GM12878 (cell line): Measurements from ENCODE around the gene MFSD6. TPM values are rescaled to one million over a fixed set of nuclear protein-coding genes. Genes with fewer than 3 reads are reported as not detected.

ENCODE experiments used
- ATAC-seq: fragments of 200-7000 bp; cut with Tn5 transposase; 3 replicates; pipeline ENCODE4 v1.9.1; 2020; ENCODE audit warnings: mild to moderate bottlenecking, moderate library complexity
- BruUV-seq: library from RNA; stranded (reverse); fragments of 400-500 nt; replicated peaks from 2 replicates; lab custom pipeline; 2021; lab: Mats Ljungman, UMichigan
- CTCF ChIA-PET: fragments of 300-600 bp; sonication (Branson Sonifier 250); formaldehyde crosslinking; extraction: SDS; loops from one replicate; lab custom pipeline; 2021; ENCODE audit warnings: inconsistent platforms; lab: Yijun Ruan, JAX
- POLR2A ChIA-PET: fragments of 350-600 bp; formaldehyde crosslinking; extraction: SDS; loops from one replicate; lab custom pipeline; 2021; ENCODE audit warnings: inconsistent platforms; lab: Charles Lee
- RAD21 ChIA-PET: fragments of 300-600 bp; sonication (Branson Sonifier 250); formaldehyde crosslinking; loops from one replicate; lab custom pipeline; 2023; ENCODE audit warnings: antibody characterized with exemption; ENCODE audit not compliant: unreplicated experiment; lab: Charles Lee
- SMC1A ChIA-PET: fragments of 300-600 bp; sonication (Branson Sonifier 250); formaldehyde crosslinking; loops from one replicate; lab custom pipeline; 2023; ENCODE audit not compliant: unreplicated experiment, uncharacterized antibody; lab: Charles Lee
- DNase-seq: peaks from one replicate; pipeline ENCODE4 v3.0.0-alpha.2; 2011; ENCODE audit warnings: low read depth, low spot score
- FAIRE-seq: peaks from 3 replicates; lab custom pipeline; 2011; peaks lifted over from hg19 to GRCh38; lab: Jason Lieb, UNC
- H2AFZ ChIP-seq: 2 replicates; pipeline ENCODE4 v1.6.0; 2011; ENCODE audit warnings: low read depth, low read length, control low read depth; ENCODE audit not compliant: control insufficient read depth
- H3K27ac ChIP-seq: 2 replicates; pipeline ENCODE4 v1.5.1; 2011; ENCODE audit warnings: control low read depth; ENCODE audit not compliant: control insufficient read depth, insufficient read depth
- H3K27me3 ChIP-seq, 2 experiments: replicated peaks in 1 of 2; 2 replicates each; pipeline versions ENCODE4 v1.6.0 to v1.6.1; 2011; ENCODE audit warnings: low read length in 1 of 2; ENCODE audit not compliant: control insufficient read depth in 2 of 2, insufficient read depth in 2 of 2
- H3K36me3 ChIP-seq, 2 experiments: 2 replicates each; pipeline ENCODE4 v1.5.1; 2011; ENCODE audit warnings: low read length in 1 of 2; ENCODE audit not compliant: control insufficient read depth in 2 of 2, insufficient read depth in 2 of 2
- H3K4me1 ChIP-seq: 2 replicates; pipeline ENCODE4 v1.6.1; 2011; ENCODE audit warnings: mild to moderate bottlenecking, low read length, moderate library complexity, mixed read lengths; ENCODE audit not compliant: control insufficient read depth, insufficient read depth
- H3K4me2 ChIP-seq: 2 replicates; pipeline ENCODE4 v1.6.0; 2011; ENCODE audit warnings: control low read depth; ENCODE audit not compliant: control insufficient read depth, insufficient read depth
- H3K4me3 ChIP-seq: fragments of 200-600 bp; sonication (generic); 2 replicates; pipeline ENCODE4 v1.5.1; 2016
- H3K79me2 ChIP-seq: 2 replicates; pipeline ENCODE4 v1.6.0; 2011; ENCODE audit warnings: low read length; ENCODE audit not compliant: control insufficient read depth, insufficient read depth
- H3K9ac ChIP-seq: 2 replicates; pipeline ENCODE4 v1.8.0; 2011; ENCODE audit warnings: low read length, control low read depth, mixed read lengths; ENCODE audit not compliant: control insufficient read depth, insufficient read depth
- H3K9me3 ChIP-seq: replicated peaks from 3 replicates; pipeline ENCODE4 v1.5.1; 2011; ENCODE audit warnings: mild to moderate bottlenecking, low read length; ENCODE audit not compliant: control insufficient read depth, insufficient read depth
- H4K20me1 ChIP-seq: 2 replicates; pipeline ENCODE4 v1.6.0; 2011; ENCODE audit not compliant: control insufficient read depth, insufficient read depth
- BRCA1 ChIP-seq: IDR thresholded peaks from 2 replicates; pipeline ENCODE4 v1.6.1; 2011; ENCODE audit warnings: low read depth, low read length, improper control_type of control experiment
- CHD4 ChIP-seq: fragments of 200-600 bp; sonication (generic); IDR thresholded peaks from 2 replicates; pipeline ENCODE4 v1.6.1; 2016; ENCODE audit warnings: mild to moderate bottlenecking
- ESRRA ChIP-seq: IDR thresholded peaks from 2 replicates; pipeline ENCODE4 v1.6.1; 2012; ENCODE audit warnings: mild to moderate bottlenecking, low read length, improper control_type of control experiment
- HDAC2 ChIP-seq: fragments of 200-600 bp; sonication (generic); IDR thresholded peaks from 2 replicates; pipeline ENCODE4 v1.6.1; 2017
- IRF3 ChIP-seq: fragments of 450-650 bp; IDR thresholded peaks from 2 replicates; pipeline ENCODE4 v1.6.1; 2014; ENCODE audit warnings: mild to moderate bottlenecking
- JUNB ChIP-seq: IDR thresholded peaks from 2 replicates; pipeline ENCODE4 v1.6.1; 2016; ENCODE audit warnings: antibody characterized with exemption, mild to moderate bottlenecking
- MLLT1 ChIP-seq: fragments of 450-650 bp; IDR thresholded peaks from 2 replicates; pipeline ENCODE4 v1.6.1; 2016; ENCODE audit warnings: mild to moderate bottlenecking
- NR2F1 ChIP-seq: fragments of 450-650 bp; conservative IDR thresholded peaks from 2 replicates; pipeline ENCODE4 v1.6.1; 2017; ENCODE audit warnings: mild to moderate bottlenecking
- NRF1 ChIP-seq: conservative IDR thresholded peaks from 2 replicates; pipeline ENCODE4 v1.6.1; 2011; ENCODE audit warnings: mild to moderate bottlenecking, low read depth, low read length, improper control_type of control experiment
- RAD51 ChIP-seq: fragments of 450-650 bp; IDR thresholded peaks from 2 replicates; pipeline ENCODE4 v1.6.1; 2016; ENCODE audit warnings: moderate library complexity, mild to moderate bottlenecking, inconsistent platforms
- SPI1 ChIP-seq: IDR thresholded peaks from 2 replicates; pipeline ENCODE4 v1.6.1; 2011; ENCODE audit warnings: low read depth, mild to moderate bottlenecking, low read length, moderate library complexity, borderline replicate concordance; ENCODE audit not compliant: insufficient read depth
- ZBED1 ChIP-seq: IDR thresholded peaks from 2 replicates; pipeline ENCODE4 v1.6.1; 2016; ENCODE audit warnings: borderline replicate concordance
- ZSCAN29 ChIP-seq: fragments of 450-650 bp; IDR thresholded peaks from 2 replicates; pipeline ENCODE4 v1.6.1; 2017; ENCODE audit warnings: mild to moderate bottlenecking, moderate library complexity
- WGBS: methylation state at CpG from one replicate; pipeline ENCODE4 v1.1.6; 2016; ENCODE audit warnings: low lambda C conversion rate; ENCODE audit not compliant: insufficient replicate concordance, insufficient coverage; ENCODE audit errors: missing lambda C conversion rate; 5-methylcytosine and 5-hydroxymethylcytosine counted together
- in situ Hi-C: fragments of 300-500 bp; cut with MboI; formaldehyde crosslinking; loops from 9 replicates; pipeline ENCODE4 v1.14.3; 2018; ENCODE audit warnings: mixed read lengths
- intact Hi-C: fragments of 100-400 bp; cut with micrococcal nuclease; formaldehyde crosslinking; loops from one replicate; pipeline ENCODE4 v1.14.2; 2022; ENCODE audit not compliant: unreplicated experiment
- polyA plus RNA-seq, 11 experiments: library from polyadenylated mRNA; depleted of rRNA in 4 of 11; unstranded in 6 of 11; stranded (reverse) in 5 of 11; fragments of >200 nt; fragmentation: Nextera tagmentation in 4 of 11; fragmentation: Illumina TruSeq in 1 of 11; extraction: Ambion mirVana in 4 of 11; extraction: Trizol in 1 of 11; gene quantifications; 1 replicate in 1 of 11; 2 replicates in 10 of 11; pipeline versions ENCODE4 v1.2.1 to v1.2.3, GENCODE V29; 2011 to 2016; ENCODE audit warnings: inconsistent platforms in 2 of 11, missing spikeins in 2 of 11, low read depth in 1 of 11
- total RNA-seq, 4 experiments: library from RNA; depleted of rRNA in 3 of 4; stranded (reverse); fragments of >200 nt in 3 of 4; fragmentation: Illumina TruSeq in 1 of 4; extraction: Trizol in 1 of 4; gene quantifications; 2 replicates each; pipeline versions ENCODE4 v1.2.1 to v1.2.3, GENCODE V29; 2013 to 2021

The MFSD6 gene
- total and polyA plus RNA-seq, 10 of the 15 experiments (the other 5 are each of a cell fraction or from before 2014, with no cell fraction given): 6.7 to 42.6 (median 24.2) TPM

- peak; percentile 79 for ATAC-seq
- H3K4me2 ChIP-seq: 0 out of 2 replicates have a peak overlapping the region, but pooled peaks have one; percentile 15
These were observed 44.3 kb downstream of the MFSD6 start for GRCh38 chr2:190452433-190452832.

GRCh38 chr2:190454795-190455194 is 46.6 kb downstream of the MFSD6 start:
- TF ChIP-seq NRF1 (no peak), BRCA1 (no peak), IRF3 (no peak), RAD51 (no peak), ZSCAN29 (no peak), ZBED1 (no peak), NR2F1 (no peak), CHD4 (no peak), HDAC2 (no peak), ESRRA (no peak)
- no peaks in the 10 kb centered on the region for H4K20me1 ChIP-seq
- H3K4me2 ChIP-seq: no peak overlapping the region
- H3K9ac ChIP-seq: no peak overlapping the region
- ChIA-PET RAD21 (no interaction called here), CTCF (interaction anchor here (0.6 kb wide), 1 partner anchor 1735 kb away, joined by 3 read pairs; no protein-coding TSS in a partner anchor), POLR2A (no interaction called here), SMC1A (interaction anchor here (0.6 to 1.4 kb wide), 2 partner anchors 22 to 71 kb away, joined by 3 read pairs; no protein-coding TSS in a partner anchor)
- in situ Hi-C loops (no loop called here), intact Hi-C loops (no loop called here)
- BruUV-seq: no TSS peak
- FAIRE-seq: no peak
- peaks cover 0 to 9% of the 10 kb centered on the region in 2 experiments; a peak in 1 of 4 replicates for H3K36me3 ChIP-seq
- 100% methylated on average over 2 of the region's 2 CpGs for WGBS
- H3K27ac ChIP-seq: no peak overlapping the region
- no peaks in the 10 kb centered on the region; the same call in 2 of the 3 replicates for H3K9me3 ChIP-seq
- DNase-seq: no peak
- H3K79me2 ChIP-seq: peaks cover 7% of the 10 kb centered on the region
- peaks cover 7% of the 10 kb centered on the region for H3K4me1 ChIP-seq
- no peak overlapping the region for H3K4me3 ChIP-seq
- no peak overlapping the region for H2AFZ ChIP-seq
- H3K27me3 ChIP-seq: no peaks in the 10 kb centered on the region
- ATAC-seq: no peak

More at GRCh38 chr2:190452433-190452832, 44.3 kb downstream of the MFSD6 start:
- DNase-seq: no peak
- Histone ChIP-seq H3K9ac (no peak overlapping the region), H2AFZ (no peak overlapping the region), H3K27ac (no peak overlapping the region), H3K27me3 (no peaks in the 10 kb centered on the region), H3K9me3 (no peaks in the 10 kb centered on the region; the same call in 2 of the 3 replicates), H3K79me2 (peaks cover 14% of the 10 kb centered on the region), H3K4me3 (no peak overlapping the region), H4K20me1 (no peaks in the 10 kb centered on the region), H3K4me1 (peaks cover 7% of the 10 kb centered on the region), H3K36me3 (peaks cover 0 to 13% of the 10 kb centered on the region in 2 experiments; a peak in 1 of 4 replicates)
- FAIRE-seq: no peak
- intact Hi-C loops: no loop called here
- BruUV-seq: no TSS peak
- ChIA-PET CTCF (no interaction called here), SMC1A (interaction anchor here (0.5 to 3.0 kb wide), 6 partner anchors 8 to 1117 kb away, joined by 3 to 14 read pairs (median 4); no protein-coding TSS in a partner anchor), POLR2A (interaction anchor here (1.2 kb wide), 1 partner anchor 48 kb away, joined by 3 read pairs; no protein-coding TSS in a partner anchor), RAD21 (no interaction called here)
- WGBS: 0% methylated on average over 1 of the region's 1 CpG
- in situ Hi-C loops: no loop called here
- TF ChIP-seq SPI1 (peak; percentile 51; the same call in 1 of the 2 replicates), JUNB (peak; percentile 14; the same call in 1 of the 2 replicates), MLLT1 (no peak)
